ENCODE data around the gene DIP2C.

Gene DIP2C

DNA sequence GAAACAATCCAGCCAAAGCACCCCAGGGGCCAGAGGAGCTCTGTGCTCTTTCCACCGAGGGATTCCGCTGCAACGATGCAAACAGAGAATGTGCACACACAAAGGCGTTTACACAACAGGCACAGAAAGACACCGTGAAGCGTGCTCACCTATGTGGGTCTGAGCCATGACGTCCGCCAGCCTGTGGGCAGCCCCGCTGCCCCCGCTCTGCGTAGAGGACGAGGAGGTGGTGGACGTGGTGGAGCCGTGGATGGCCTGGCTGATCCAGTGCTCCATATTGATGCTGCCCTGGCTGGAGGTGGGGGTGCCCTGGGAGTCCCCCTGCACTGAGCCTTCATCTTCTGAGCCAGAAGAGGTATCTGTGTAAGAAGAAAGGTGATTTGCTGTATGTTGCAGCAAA lies 266.8 kb downstream of the DIP2C start:
- no peak for TF ChIP-seq CTBP1 (IDR thresholded peaks at IDR 0.05; ENCODE audit: borderline replicate concordance)
- DNase-seq (ENCODE audit: extremely low spot score): no peak
- ChIA-PET CTCF (no interaction called here), POLR2A (no interaction called here)

DNA sequence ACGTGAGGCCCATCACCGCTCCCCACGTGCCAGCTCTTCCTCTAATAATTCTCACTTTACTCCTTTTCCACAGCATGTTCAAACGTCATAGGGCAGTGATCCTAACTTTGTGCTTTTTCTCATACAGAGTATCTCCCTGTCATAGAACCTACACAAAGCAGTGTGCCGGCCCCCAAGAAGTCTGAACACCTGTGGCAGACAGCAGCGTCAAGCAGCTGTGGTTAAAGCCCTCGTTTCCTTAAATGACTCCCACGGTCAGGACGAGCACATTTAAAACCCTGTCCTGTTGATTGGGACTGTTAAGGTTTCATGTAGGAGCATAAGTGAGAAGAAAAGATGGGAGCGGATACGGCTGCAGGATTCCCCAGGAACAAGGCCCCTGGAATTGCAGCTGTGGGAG lies 267.2 kb downstream of the DIP2C start:
- ChIA-PET CTCF (no interaction called here), POLR2A (no interaction called here)
- no peak for DNase-seq (ENCODE audit: extremely low spot score)
- no peak for TF ChIP-seq SUZ12 (IDR thresholded peaks at IDR 0.05)
- no peak for TF ChIP-seq ZNF384 (IDR thresholded peaks at IDR 0.05)
- TF ChIP-seq BHLHE40 (IDR thresholded peaks at IDR 0.05; ENCODE audit: borderline replicate concordance): no peak
- TF ChIP-seq L3MBTL2 (conservative IDR thresholded peaks at IDR 0.05): no peak
- TF ChIP-seq ARNT (IDR thresholded peaks at IDR 0.05): no peak
- TF ChIP-seq, protein P1, sequence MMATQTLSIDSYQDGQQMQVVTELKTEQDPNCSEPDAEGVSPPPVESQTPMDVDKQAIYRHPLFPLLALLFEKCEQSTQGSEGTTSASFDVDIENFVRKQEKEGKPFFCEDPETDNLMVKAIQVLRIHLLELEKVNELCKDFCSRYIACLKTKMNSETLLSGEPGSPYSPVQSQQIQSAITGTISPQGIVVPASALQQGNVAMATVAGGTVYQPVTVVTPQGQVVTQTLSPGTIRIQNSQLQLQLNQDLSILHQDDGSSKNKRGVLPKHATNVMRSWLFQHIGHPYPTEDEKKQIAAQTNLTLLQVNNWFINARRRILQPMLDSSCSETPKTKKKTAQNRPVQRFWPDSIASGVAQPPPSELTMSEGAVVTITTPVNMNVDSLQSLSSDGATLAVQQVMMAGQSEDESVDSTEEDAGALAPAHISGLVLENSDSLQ (IDR thresholded peaks at IDR 0.05): no peak
- TF ChIP-seq FOXK2 (IDR thresholded peaks at IDR 0.05): no peak
- TF ChIP-seq ELF4 (IDR thresholded peaks at IDR 0.05): no peak
- no peak for TF ChIP-seq FOXA1 (IDR thresholded peaks at IDR 0.05)
- TF ChIP-seq NFRKB (IDR thresholded peaks at IDR 0.05): no peak
- TF ChIP-seq SP1 (IDR thresholded peaks at IDR 0.05): no peak
- TF ChIP-seq TARDBP (IDR thresholded peaks at IDR 0.05): no peak
- no peak for TF ChIP-seq FOXM1 (IDR thresholded peaks at IDR 0.05; ENCODE audit: borderline replicate concordance)
- no peak for TF ChIP-seq CTBP1 (IDR thresholded peaks at IDR 0.05; ENCODE audit: borderline replicate concordance)
- TF ChIP-seq LEF1 (IDR thresholded peaks at IDR 0.05; ENCODE audit: borderline replicate concordance): no peak
- TF ChIP-seq HDGF (IDR thresholded peaks at IDR 0.05; ENCODE audit: borderline replicate concordance): no peak

DNA sequence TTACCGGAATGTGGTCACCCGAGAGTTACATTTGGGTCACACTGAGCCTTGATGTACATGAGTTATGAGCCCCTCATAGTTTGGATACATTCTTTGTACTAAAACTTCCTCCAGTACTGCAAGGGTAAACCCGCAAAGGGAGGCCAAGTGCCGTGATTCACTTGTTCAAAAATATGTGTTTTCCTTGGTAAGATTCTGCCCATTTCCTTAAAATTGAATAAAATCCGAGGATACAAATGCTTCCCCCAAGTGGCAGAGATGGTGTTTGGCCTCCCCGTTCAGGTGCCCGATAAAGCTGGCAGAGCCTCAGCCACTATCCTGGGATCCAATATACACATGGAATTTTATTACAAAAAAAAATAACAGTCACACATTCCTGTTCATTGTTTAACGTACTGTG lies 268.3 kb downstream of the DIP2C start:
- POLR2A ChIA-PET: no interaction called here
- TF ChIP-seq SP1 (IDR thresholded peaks at IDR 0.05): no peak
- TF ChIP-seq FOXM1 (IDR thresholded peaks at IDR 0.05; ENCODE audit: borderline replicate concordance): no peak
- TF ChIP-seq FOXA1 (IDR thresholded peaks at IDR 0.05): no peak
- TF ChIP-seq SUZ12 (IDR thresholded peaks at IDR 0.05): no peak
- TF ChIP-seq LEF1 (IDR thresholded peaks at IDR 0.05; ENCODE audit: borderline replicate concordance): no peak
- TF ChIP-seq NFRKB (IDR thresholded peaks at IDR 0.05): no peak
- no peak for TF ChIP-seq ARNT (IDR thresholded peaks at IDR 0.05)
- no peak for TF ChIP-seq ZNF384 (IDR thresholded peaks at IDR 0.05)
- TF ChIP-seq, protein P1 (IDR thresholded peaks at IDR 0.05): no peak
- no peak for TF ChIP-seq FOXK2 (IDR thresholded peaks at IDR 0.05)
- no peak for TF ChIP-seq L3MBTL2 (conservative IDR thresholded peaks at IDR 0.05)
- no peak for TF ChIP-seq BHLHE40 (IDR thresholded peaks at IDR 0.05; ENCODE audit: borderline replicate concordance)
- TF ChIP-seq HDGF (IDR thresholded peaks at IDR 0.05; ENCODE audit: borderline replicate concordance): no peak
- TF ChIP-seq ELF4 (IDR thresholded peaks at IDR 0.05): no peak
- no peak for TF ChIP-seq TARDBP (IDR thresholded peaks at IDR 0.05)
- no peak for TF ChIP-seq CTBP1 (IDR thresholded peaks at IDR 0.05; ENCODE audit: borderline replicate concordance)
- CTCF ChIA-PET: no interaction called here
- DNase-seq (ENCODE audit: extremely low spot score): no peak

DNA sequence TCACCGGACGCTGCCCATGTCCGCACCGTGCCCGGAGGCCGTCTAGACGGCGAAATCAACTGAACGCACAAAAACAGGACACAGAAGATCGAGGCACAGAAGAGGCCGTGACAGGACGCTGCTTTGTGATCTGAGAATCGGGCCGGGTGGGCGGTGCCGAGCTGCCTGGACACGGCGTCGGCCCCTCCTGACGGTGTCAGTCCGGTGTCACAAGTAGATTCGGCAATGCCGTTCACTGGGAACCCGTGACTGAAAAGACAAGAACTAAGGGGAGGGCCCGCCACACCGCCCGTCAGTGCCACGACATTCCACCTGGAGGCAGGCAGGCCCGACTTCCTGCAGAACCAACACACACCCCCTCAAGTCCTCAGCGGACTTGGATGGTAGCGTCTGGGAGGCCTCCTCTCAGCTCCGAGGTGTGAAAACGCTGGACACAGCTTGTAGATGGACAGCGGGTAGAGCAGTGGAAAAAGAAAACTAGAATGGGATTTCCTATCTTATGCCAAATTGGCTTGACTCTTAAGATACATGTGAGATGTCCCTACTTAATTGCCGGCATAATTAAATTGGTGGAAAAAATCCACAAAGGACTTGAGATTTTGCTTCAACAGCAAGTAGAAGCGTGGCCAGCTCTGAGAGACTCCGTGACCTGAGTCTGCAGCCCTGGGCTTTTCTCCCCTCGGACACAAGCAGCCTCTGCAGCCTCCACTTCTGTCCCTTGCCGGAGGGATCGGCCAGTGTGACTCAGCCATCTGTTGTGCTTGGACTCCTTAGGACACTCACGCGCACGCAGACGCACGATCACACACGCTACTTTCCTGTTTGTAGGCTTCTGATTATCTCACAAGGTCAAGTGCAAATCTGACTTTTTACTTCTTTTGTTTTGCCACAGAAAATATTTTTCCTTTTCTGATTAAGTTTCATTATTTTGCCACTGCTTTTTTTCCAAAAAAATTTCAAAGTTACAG lies 269.0 kb downstream of the DIP2C start:
- DNase-seq (ENCODE audit: extremely low spot score): no peak
- ChIA-PET POLR2A (no interaction called here), CTCF (no interaction called here)
- TF ChIP-seq ZNF384 (IDR thresholded peaks at IDR 0.05) (no peak), SP1 (IDR thresholded peaks at IDR 0.05) (no peak), FOXK2 (IDR thresholded peaks at IDR 0.05) (no peak), FOXM1 (IDR thresholded peaks at IDR 0.05; ENCODE audit: borderline replicate concordance) (no peak), ARNT (IDR thresholded peaks at IDR 0.05) (no peak), HDGF (IDR thresholded peaks at IDR 0.05; ENCODE audit: borderline replicate concordance) (no peak), ELF4 (IDR thresholded peaks at IDR 0.05) (no peak), CTBP1 (IDR thresholded peaks at IDR 0.05; ENCODE audit: borderline replicate concordance) (no peak), TARDBP (IDR thresholded peaks at IDR 0.05) (no peak), L3MBTL2 (conservative IDR thresholded peaks at IDR 0.05) (no peak), FOXA1 (IDR thresholded peaks at IDR 0.05) (no peak), NFRKB (IDR thresholded peaks at IDR 0.05) (no peak), BHLHE40 (IDR thresholded peaks at IDR 0.05; ENCODE audit: borderline replicate concordance) (no peak), SUZ12 (IDR thresholded peaks at IDR 0.05) (no peak)
- TF ChIP-seq, protein P1 (IDR thresholded peaks at IDR 0.05): no peak

DNA sequence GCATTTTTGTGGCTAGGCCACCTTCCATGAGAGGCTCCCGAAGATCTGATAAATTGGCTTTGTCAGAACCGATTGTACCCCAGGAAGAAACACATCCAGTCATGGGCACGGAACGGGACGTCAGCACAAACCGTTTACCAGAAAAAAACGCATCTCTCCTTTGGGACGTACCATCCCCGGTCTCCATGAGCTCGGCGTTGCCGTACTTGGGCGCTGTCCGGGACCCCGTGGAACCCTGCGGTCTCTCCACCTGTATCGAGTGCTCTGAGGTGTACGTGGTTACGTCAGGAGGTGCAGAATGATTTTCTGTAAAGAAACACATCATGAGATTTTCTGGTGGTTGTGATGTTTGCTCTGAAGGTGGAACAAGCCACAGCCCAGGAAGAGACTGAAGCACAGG lies 270.6 kb downstream of the DIP2C start:
- no peak for TF ChIP-seq SUZ12 (IDR thresholded peaks at IDR 0.05)
- TF ChIP-seq SP1 (IDR thresholded peaks at IDR 0.05): no peak
- TF ChIP-seq ELF4 (IDR thresholded peaks at IDR 0.05): no peak
- TF ChIP-seq CTBP1 (IDR thresholded peaks at IDR 0.05; ENCODE audit: borderline replicate concordance): no peak
- TF ChIP-seq LEF1 (IDR thresholded peaks at IDR 0.05; ENCODE audit: borderline replicate concordance): no peak
- no peak for TF ChIP-seq L3MBTL2 (conservative IDR thresholded peaks at IDR 0.05)
- TF ChIP-seq FOXM1 (IDR thresholded peaks at IDR 0.05; ENCODE audit: borderline replicate concordance): no peak
- no peak for TF ChIP-seq NFRKB (IDR thresholded peaks at IDR 0.05)
- TF ChIP-seq, protein P1 (IDR thresholded peaks at IDR 0.05): no peak
- TF ChIP-seq BHLHE40 (IDR thresholded peaks at IDR 0.05; ENCODE audit: borderline replicate concordance): no peak
- TF ChIP-seq TARDBP (IDR thresholded peaks at IDR 0.05): no peak
- ChIA-PET CTCF (no interaction called here), POLR2A (no interaction called here)
- DNase-seq (ENCODE audit: extremely low spot score): no peak

Data from HEK293T (cell line).